Measurements from ENCODE around the gene MINAR1.

- TF ChIP-seq CTCF (IDR thresholded peaks at IDR 0.05; ENCODE audit: low read length) (no peak), EZH2 (optimal IDR thresholded peaks at IDR 0.05; ENCODE audit: low read depth, low read length) (no peak)
These were observed 42.1 kb downstream of the MINAR1 start for GRCh38 chr15:79474252-79474651.

Measured in MM.1S (cell line).